Right renal pelvis (tissue), 4 donors: ENCODE measurements around the gene GRAP2. TPM values are rescaled to one million over a fixed set of nuclear protein-coding genes. Genes with fewer than 3 reads are reported as not detected.
"Not testable (repeated sequence)": the region's sequence is repeated elsewhere in the genome, so short reads cannot be mapped to it uniquely, and the experiment has no call there.

Experiments used
- DNase-seq, 4 donors: peaks; one replicate each; pipeline ENCODE4 v3.0.0-alpha.2; 2013; ENCODE audit warnings: low read depth in 4 of 4, low spot score in 3 of 4, missing footprints in 1 of 4
- polyA plus RNA-seq, 4 donors: library from polyadenylated mRNA; unstranded; fragments of 120-200 nt; gene quantifications; one replicate each; pipeline ENCODE4 v1.2.1, GENCODE V29; 2013; ENCODE audit not compliant: insufficient read length in 4 of 4

Gene GRAP2
- polyA plus RNA-seq, 4 donors, result 0.68 to 2.6 (median 1.0) TPM

- no peak for DNase-seq
Measured at GRCh38 chr22:39942439-39943230, 41.8 kb downstream of the GRAP2 start.

GRCh38 chr22:39943337-39943736 lies 42.5 kb downstream of the GRAP2 start:
- no peak for DNase-seq

GRCh38 chr22:39943953-39944872 lies 43.3 kb downstream of the GRAP2 start:
- DNase-seq, result no peak

- no peak for DNase-seq
Measured at GRCh38 chr22:39946126-39946502, 45.2 kb downstream of the GRAP2 start.

GRCh38 chr22:39946503-39947219 lies 45.8 kb downstream of the GRAP2 start:
- DNase-seq, result no peak

- DNase-seq, result no peak
Measured at GRCh38 chr22:39947220-39948216, 46.6 kb downstream of the GRAP2 start.

- DNase-seq, result no peak
Measured at GRCh38 chr22:39949964-39950737, 49.3 kb downstream of the GRAP2 start.

- not testable (repeated sequence) for DNase-seq
Measured at GRCh38 chr22:39951603-39952293, 50.9 kb downstream of the GRAP2 start.

- DNase-seq, result no peak
Measured at GRCh38 chr22:39952347-39952746, 51.5 kb downstream of the GRAP2 start.

GRCh38 chr22:39953101-39953500 lies 52.2 kb downstream of the GRAP2 start:
- DNase-seq, result no peak

- no peak for DNase-seq
Measured at GRCh38 chr22:39954584-39955055, 53.7 kb downstream of the GRAP2 start.

GRCh38 chr22:39955675-39956074 lies 54.8 kb downstream of the GRAP2 start:
- DNase-seq, result no peak

- DNase-seq, result no peak
Measured at GRCh38 chr22:39956932-39957664, 56.2 kb downstream of the GRAP2 start.

GRCh38 chr22:39958009-39958711 lies 57.3 kb downstream of the GRAP2 start:
- DNase-seq, result no peak

- no peak for DNase-seq
Measured at GRCh38 chr22:39958949-39959639, 58.2 kb downstream of the GRAP2 start.
